Measurements from ENCODE around the gene VAMP4. TPM values are rescaled to one million over a fixed set of nuclear protein-coding genes. Genes with fewer than 3 reads are reported as not detected.

VAMP4 gene
- total and polyA plus RNA-seq, 2 donors (not counting 3 experiments of a cell fraction or from before 2014, with no cell fraction given) = 2.1 to 10.4 TPM

DNA sequence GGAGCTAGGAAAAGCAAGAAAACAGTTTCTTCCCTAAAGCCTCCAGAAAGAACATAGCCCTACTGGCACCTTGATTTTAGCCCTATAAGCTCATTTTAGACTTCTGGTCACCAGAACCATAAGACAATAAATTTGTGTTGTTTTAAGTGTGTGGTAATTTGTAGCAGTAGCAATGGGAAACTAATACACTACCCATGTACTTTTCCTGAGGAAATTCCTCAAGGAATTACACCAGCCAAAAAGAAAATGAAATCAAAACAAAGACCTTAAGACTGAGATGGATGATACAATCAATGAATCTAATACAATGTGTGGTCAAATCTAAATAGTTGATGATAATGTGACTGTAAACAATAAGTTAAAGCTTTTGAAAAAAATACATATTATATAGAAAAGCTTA is 11.8 kb downstream of the VAMP4 start:
- peak overlapping the region; percentile 28 for H3K4me2 ChIP-seq (ENCODE audit: insufficient read depth, low read length)
- H3K4me3 ChIP-seq (replicated peaks in 1 of 3; ENCODE audit: insufficient read depth in 1 of 3, low read depth in 1 of 3, low read length in 3 of 3) = no peak overlapping the region
- no peak for FAIRE-seq
- peaks cover 6% of the 10 kb centered on the region for H3K4me1 ChIP-seq (ENCODE audit: control insufficient read depth, extremely low read depth, insufficient read depth, low read length)
- no peaks in the 10 kb centered on the region for H4K20me1 ChIP-seq (replicated peaks; ENCODE audit: control insufficient read depth, extremely low read depth, insufficient read depth, low read length)
- no peaks in the 10 kb centered on the region for H3K9me3 ChIP-seq (replicated peaks; ENCODE audit: control insufficient read depth, insufficient read depth, low read length)
- H3K36me3 ChIP-seq (ENCODE audit: control insufficient read depth in 2 of 2, extremely low read depth in 1 of 2, insufficient read depth in 2 of 2, low read length in 2 of 2) = no peaks in the 10 kb centered on the region
- peak; percentile 45 for DNase-seq (ENCODE audit: low read depth, low spot score)
- H3K27me3 ChIP-seq (ENCODE audit: control insufficient read depth in 2 of 2, insufficient read depth in 2 of 2, low read length in 2 of 2) = no peaks in the 10 kb centered on the region
- no peak overlapping the region for H3K27ac ChIP-seq (ENCODE audit: insufficient read depth, low read depth, low read length)
- ChIA-PET POLR2A (interaction anchor here (0.5 to 0.6 kb wide), 2 partner anchors 13 to 780 kb away, joined by 3 to 4 read pairs; no protein-coding TSS in a partner anchor), CTCF (interaction anchor here (0.9 to 3.8 kb wide), 5 partner anchors 10 to 253 kb away, joined by 3 to 28 read pairs (median 4); no protein-coding TSS in a partner anchor)
- dilution Hi-C loops (cut with MboI; ENCODE audit: extremely low pct_ligation_motif_present, low sequenced_read_pairs) (no loop called here), intact Hi-C loops (cut with micrococcal nuclease) (no loop called here)
- TF ChIP-seq, protein P1, sequence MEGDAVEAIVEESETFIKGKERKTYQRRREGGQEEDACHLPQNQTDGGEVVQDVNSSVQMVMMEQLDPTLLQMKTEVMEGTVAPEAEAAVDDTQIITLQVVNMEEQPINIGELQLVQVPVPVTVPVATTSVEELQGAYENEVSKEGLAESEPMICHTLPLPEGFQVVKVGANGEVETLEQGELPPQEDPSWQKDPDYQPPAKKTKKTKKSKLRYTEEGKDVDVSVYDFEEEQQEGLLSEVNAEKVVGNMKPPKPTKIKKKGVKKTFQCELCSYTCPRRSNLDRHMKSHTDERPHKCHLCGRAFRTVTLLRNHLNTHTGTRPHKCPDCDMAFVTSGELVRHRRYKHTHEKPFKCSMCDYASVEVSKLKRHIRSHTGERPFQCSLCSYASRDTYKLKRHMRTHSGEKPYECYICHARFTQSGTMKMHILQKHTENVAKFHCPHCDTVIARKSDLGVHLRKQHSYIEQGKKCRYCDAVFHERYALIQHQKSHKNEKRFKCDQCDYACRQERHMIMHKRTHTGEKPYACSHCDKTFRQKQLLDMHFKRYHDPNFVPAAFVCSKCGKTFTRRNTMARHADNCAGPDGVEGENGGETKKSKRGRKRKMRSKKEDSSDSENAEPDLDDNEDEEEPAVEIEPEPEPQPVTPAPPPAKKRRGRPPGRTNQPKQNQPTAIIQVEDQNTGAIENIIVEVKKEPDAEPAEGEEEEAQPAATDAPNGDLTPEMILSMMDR (IDR thresholded peaks at IDR 0.05; ENCODE audit: extremely low read depth in 1 of 2, insufficient read depth in 1 of 2, low read depth in 1 of 2, low read length in 2 of 2) = no peak
- TF ChIP-seq FOS (IDR thresholded peaks at IDR 0.05; ENCODE audit: borderline replicate concordance, insufficient read depth, low read length) (no peak), EZH2 (IDR thresholded peaks at IDR 0.05; ENCODE audit: borderline replicate concordance, low read depth, low read length, severe bottlenecking) (no peak)
- H3K9ac ChIP-seq (replicated peaks; ENCODE audit: extremely low read depth, insufficient read depth, low read length) = no peak overlapping the region
- H3K79me2 ChIP-seq (ENCODE audit: control insufficient read depth, insufficient read depth, low read length) = no peaks in the 10 kb centered on the region
- peaks cover 2% of the 10 kb centered on the region for H3K9me1 ChIP-seq (replicated peaks; ENCODE audit: control insufficient read depth, extremely low read depth, insufficient read depth, low read length)
- BruUV-seq (replicated peaks) = no TSS peak
- no peak overlapping the region for H2AFZ ChIP-seq (ENCODE audit: low read depth, low read length)

DNA sequence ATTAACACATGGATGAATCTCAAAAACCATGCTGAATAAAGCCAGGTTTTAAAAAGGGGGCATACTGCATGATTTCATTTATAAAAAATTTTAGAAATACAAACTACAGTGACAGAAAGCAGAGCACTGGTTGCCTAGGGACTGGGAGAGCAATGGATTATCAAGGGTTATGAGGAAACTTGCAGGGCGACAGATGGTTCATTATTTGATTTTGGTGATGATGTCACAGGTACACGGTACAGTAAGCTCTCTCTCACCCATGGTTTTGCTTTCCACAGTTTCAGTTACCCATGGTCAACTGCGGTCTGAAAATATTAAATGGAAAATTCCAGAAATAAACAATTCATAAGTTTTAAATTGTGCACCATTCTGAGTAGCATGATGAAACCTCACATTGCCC is 14.1 kb downstream of the VAMP4 start:
- no peak overlapping the region for H3K27ac ChIP-seq (ENCODE audit: insufficient read depth, low read depth, low read length)
- intact Hi-C loops (cut with micrococcal nuclease) = no loop called here
- TF ChIP-seq GATA2 (IDR thresholded peaks at IDR 0.05; ENCODE audit: insufficient read depth, insufficient read length, low read depth, low read length) (no peak), JUN (IDR thresholded peaks at IDR 0.05; ENCODE audit: borderline replicate concordance, insufficient read depth, insufficient read length, low read depth) (no peak), MYC (IDR thresholded peaks at IDR 0.05; ENCODE audit: low read depth, low read length) (no peak), EZH2 (IDR thresholded peaks at IDR 0.05; ENCODE audit: borderline replicate concordance, low read depth, low read length, severe bottlenecking) (no peak), POLR2A (IDR thresholded peaks at IDR 0.05; ENCODE audit: low read depth, low read length) (no peak), FOS (IDR thresholded peaks at IDR 0.05; ENCODE audit: borderline replicate concordance, insufficient read depth, low read length) (no peak), POLR2AphosphoS5 (IDR thresholded peaks at IDR 0.05; ENCODE audit: insufficient read depth, low read depth, low read length) (no peak)
- TF ChIP-seq, protein P1 (IDR thresholded peaks at IDR 0.05; ENCODE audit: extremely low read depth in 1 of 2, insufficient read depth in 1 of 2, low read depth in 1 of 2, low read length in 2 of 2) = no peak
- TF ChIP-seq, protein P2, sequence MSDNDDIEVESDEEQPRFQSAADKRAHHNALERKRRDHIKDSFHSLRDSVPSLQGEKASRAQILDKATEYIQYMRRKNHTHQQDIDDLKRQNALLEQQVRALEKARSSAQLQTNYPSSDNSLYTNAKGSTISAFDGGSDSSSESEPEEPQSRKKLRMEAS (IDR thresholded peaks at IDR 0.05; ENCODE audit: insufficient read depth, insufficient read length) = no peak
- CTCF ChIA-PET = interaction anchor here (3.8 kb wide), 1 partner anchor 10 kb away, joined by 28 read pairs; no protein-coding TSS in a partner anchor
- POLR2A ChIA-PET = no interaction called here
- no peaks in the 10 kb centered on the region for H4K20me1 ChIP-seq (replicated peaks; ENCODE audit: control insufficient read depth, extremely low read depth, insufficient read depth, low read length)
- H3K4me1 ChIP-seq (ENCODE audit: control insufficient read depth, extremely low read depth, insufficient read depth, low read length) = peaks cover 6% of the 10 kb centered on the region
- H3K36me3 ChIP-seq (ENCODE audit: control insufficient read depth in 2 of 2, extremely low read depth in 1 of 2, insufficient read depth in 2 of 2, low read length in 2 of 2) = no peaks in the 10 kb centered on the region
- H3K27me3 ChIP-seq (ENCODE audit: control insufficient read depth in 2 of 2, insufficient read depth in 2 of 2, low read length in 2 of 2) = no peaks in the 10 kb centered on the region
- no TSS peak for BruUV-seq (replicated peaks)
- no peaks in the 10 kb centered on the region for H3K79me2 ChIP-seq (ENCODE audit: control insufficient read depth, insufficient read depth, low read length)
- dilution Hi-C loops (cut with MboI; ENCODE audit: extremely low pct_ligation_motif_present, low sequenced_read_pairs) = no loop called here
- no peak overlapping the region for H2AFZ ChIP-seq (ENCODE audit: low read depth, low read length)
- FAIRE-seq (no peak), DNase-seq (ENCODE audit: low read depth, low spot score) (no peak)
- H3K9me3 ChIP-seq (replicated peaks; ENCODE audit: control insufficient read depth, insufficient read depth, low read length) = no peaks in the 10 kb centered on the region
- H3K9ac ChIP-seq (replicated peaks; ENCODE audit: extremely low read depth, insufficient read depth, low read length) = no peak overlapping the region
- H3K9me1 ChIP-seq (replicated peaks; ENCODE audit: control insufficient read depth, extremely low read depth, insufficient read depth, low read length) = peaks cover 2% of the 10 kb centered on the region
- H3K4me3 ChIP-seq (replicated peaks in 1 of 3; ENCODE audit: insufficient read depth in 1 of 3, low read depth in 1 of 3, low read length in 3 of 3) = no peak overlapping the region
- no peak overlapping the region for H3K4me2 ChIP-seq (ENCODE audit: insufficient read depth, low read length)
